Prostate gland (tissue), 2 donors: Measurements from ENCODE around the gene EIF1. TPM values are rescaled to one million over a fixed set of nuclear protein-coding genes. Genes with fewer than 3 reads are reported as not detected.
"Not testable (repeated sequence)": the region's sequence is repeated elsewhere in the genome, so short reads cannot be mapped to it uniquely, and the experiment has no call there.

Experiments used
- DNase-seq: peaks from one replicate; pipeline ENCODE4 v3.0.0-alpha.2; 2019; ENCODE audit warnings: low spot score
- H3K27ac ChIP-seq, 2 donors: fragments of 200-600 bp; sonication (generic); 2 replicates each; pipeline ENCODE4 v1.5.1; 2017 to 2019
- H3K27me3 ChIP-seq: fragments of 200-600 bp; sonication (generic); replicated peaks from 2 replicates; pipeline ENCODE4 v1.5.1; 2019; ENCODE audit not compliant: insufficient read depth
- H3K36me3 ChIP-seq, 2 donors: fragments of 200-600 bp; sonication (generic); 1 replicate in 1 of 2; 2 replicates in 1 of 2; pipeline versions ENCODE4 v1.5.1 to v1.8.1; 2017 to 2019
- H3K4me1 ChIP-seq: fragments of 200-600 bp; sonication (generic); replicated peaks from 2 replicates; pipeline ENCODE4 v1.5.1; 2019
- H3K4me3 ChIP-seq, 2 donors: fragments of 200-600 bp; sonication (generic); 2 replicates each; pipeline ENCODE4 v1.5.1; 2017 to 2019
- H3K9me3 ChIP-seq: fragments of 200-600 bp; sonication (generic); 2 replicates; pipeline ENCODE4 v1.5.1; 2017
- POLR2A ChIP-seq: fragments of 450-650 bp; IDR thresholded peaks from one replicate; pipeline ENCODE4 v1.6.1; 2016; ENCODE audit warnings: antibody characterized with exemption, mild to moderate bottlenecking
- POLR2AphosphoS5 ChIP-seq: sonication (generic); formaldehyde crosslinking; IDR thresholded peaks from one replicate; pipeline ENCODE4 v1.6.1; 2017; ENCODE audit warnings: antibody characterized with exemption
- WGBS: methylation state at CpG from one replicate; pipeline ENCODE4 v1.1.5; 2018; 5-methylcytosine and 5-hydroxymethylcytosine counted together
- intact Hi-C: fragments of 100-400 bp; cut with DNase I; formaldehyde crosslinking; loops from one replicate; pipeline ENCODE4 v1.14.2; 2022
- total RNA-seq, 2 donors: library from RNA; depleted of rRNA; stranded (reverse); fragments of >200 nt; gene quantifications; one replicate each; pipeline ENCODE4 v1.1.0, GENCODE V29; 2016
- TF ChIP-seq, protein P1 (sequence below), 4 experiments: fragments of 200-600 bp in 2 of 4; fragments of 450-650 bp in 2 of 4; sonication (generic) in 2 of 4; IDR thresholded peaks; 1 replicate in 3 of 4; 2 replicates in 1 of 4; pipeline ENCODE4 v1.5.1; 2016 to 2019; ENCODE audit warnings: antibody characterized with exemption in 4 of 4, mild to moderate bottlenecking in 2 of 4, moderate library complexity in 2 of 4

The EIF1 gene
- total RNA-seq, result 100 to 1,000 TPM; 136 to 320 TPM

DNA sequence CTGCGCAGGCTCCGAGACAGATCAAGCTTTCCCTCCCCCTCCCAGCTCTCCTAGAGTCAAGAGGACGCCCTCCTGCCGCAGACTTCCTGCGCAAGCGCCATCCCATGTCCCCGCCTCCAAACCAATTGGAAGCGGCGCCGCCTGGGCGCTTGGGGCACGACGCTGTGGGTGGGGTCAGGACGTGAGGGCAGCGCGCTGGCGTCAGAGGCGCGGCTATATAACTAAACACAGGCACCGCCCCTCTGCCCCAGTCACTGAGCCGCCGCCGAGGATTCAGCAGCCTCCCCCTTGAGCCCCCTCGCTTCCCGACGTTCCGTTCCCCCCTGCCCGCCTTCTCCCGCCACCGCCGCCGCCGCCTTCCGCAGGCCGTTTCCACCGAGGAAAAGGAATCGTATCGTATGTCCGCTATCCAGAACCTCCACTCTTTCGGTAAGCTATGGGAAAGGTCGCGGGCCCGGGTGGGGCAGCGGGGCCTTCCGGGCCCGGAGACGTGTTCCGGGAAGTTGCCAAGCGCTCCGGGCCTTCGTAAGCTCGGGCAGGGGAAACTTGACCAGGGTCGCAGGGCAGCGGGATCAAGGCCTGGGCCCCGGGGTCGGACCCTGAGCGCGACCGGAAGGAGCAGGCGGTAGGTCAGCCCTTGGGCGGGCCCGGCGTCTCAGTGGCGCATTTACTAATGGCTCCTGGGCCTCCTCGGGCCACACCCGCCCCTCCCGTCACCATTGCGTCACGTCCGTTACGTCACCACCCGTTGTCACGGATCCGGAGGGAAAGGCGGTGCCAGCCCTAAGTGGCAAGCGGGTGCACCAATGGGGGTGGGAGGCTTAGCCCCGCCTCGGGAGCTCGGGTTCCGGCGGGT, at the start of gene EIF1:
TSS of gene EIF1 (plus strand) at position 245 of the 856 bp plus-strand sequence. CDS start at position 399, 154 bp downstream.
- Histone ChIP-seq H3K4me3 (peak within 1 kb of the TSS; percentile 89 to 91), H3K4me1 (no peaks in the 10 kb centered on the region), H3K27me3 (no peaks in the 10 kb centered on the region), H3K27ac (peak within 1 kb of the TSS; percentile 100), H3K36me3 (peaks cover 20 to 33% of the 10 kb centered on the region in 2 donors), H3K9me3 (no peaks in the 10 kb centered on the region)
- DNase-seq, result peak; percentile 100
- TF ChIP-seq, protein P1, sequence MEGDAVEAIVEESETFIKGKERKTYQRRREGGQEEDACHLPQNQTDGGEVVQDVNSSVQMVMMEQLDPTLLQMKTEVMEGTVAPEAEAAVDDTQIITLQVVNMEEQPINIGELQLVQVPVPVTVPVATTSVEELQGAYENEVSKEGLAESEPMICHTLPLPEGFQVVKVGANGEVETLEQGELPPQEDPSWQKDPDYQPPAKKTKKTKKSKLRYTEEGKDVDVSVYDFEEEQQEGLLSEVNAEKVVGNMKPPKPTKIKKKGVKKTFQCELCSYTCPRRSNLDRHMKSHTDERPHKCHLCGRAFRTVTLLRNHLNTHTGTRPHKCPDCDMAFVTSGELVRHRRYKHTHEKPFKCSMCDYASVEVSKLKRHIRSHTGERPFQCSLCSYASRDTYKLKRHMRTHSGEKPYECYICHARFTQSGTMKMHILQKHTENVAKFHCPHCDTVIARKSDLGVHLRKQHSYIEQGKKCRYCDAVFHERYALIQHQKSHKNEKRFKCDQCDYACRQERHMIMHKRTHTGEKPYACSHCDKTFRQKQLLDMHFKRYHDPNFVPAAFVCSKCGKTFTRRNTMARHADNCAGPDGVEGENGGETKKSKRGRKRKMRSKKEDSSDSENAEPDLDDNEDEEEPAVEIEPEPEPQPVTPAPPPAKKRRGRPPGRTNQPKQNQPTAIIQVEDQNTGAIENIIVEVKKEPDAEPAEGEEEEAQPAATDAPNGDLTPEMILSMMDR (IDR thresholded peaks at IDR 0.05), result peak in 2 of 4 experiments; percentile 5 to 26
- peak; percentile 100 for TF ChIP-seq POLR2AphosphoS5
- TF ChIP-seq POLR2A, result peak; percentile 91
- intact Hi-C loops, result no loop called here
- WGBS, result 0% methylated on average over 67 of the region's 81 CpGs

DNA sequence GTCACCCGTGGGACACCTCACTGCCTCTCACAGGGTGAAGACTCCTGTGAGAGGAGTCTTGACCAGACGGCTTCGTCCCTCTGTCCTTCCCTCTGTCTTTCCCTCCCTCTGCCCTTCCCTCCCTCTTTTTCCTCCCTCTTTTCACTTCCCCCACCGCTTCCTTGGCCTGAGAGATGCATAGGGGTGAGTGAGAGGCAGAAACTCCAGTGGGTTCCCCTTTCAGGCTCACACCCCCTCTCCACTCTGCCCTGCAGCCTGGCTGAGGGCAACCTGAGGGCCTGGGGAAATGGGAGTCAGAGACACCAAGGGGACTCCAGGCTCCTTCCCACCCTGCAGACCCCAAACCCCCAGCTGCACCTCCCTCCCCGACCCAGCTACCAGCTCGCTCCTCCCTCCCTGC, 49.7 kb upstream of the EIF1 start:
- 84% methylated on average over 6 of the region's 6 CpGs for WGBS
- H3K9me3 ChIP-seq, result no peaks in the 10 kb centered on the region

DNA sequence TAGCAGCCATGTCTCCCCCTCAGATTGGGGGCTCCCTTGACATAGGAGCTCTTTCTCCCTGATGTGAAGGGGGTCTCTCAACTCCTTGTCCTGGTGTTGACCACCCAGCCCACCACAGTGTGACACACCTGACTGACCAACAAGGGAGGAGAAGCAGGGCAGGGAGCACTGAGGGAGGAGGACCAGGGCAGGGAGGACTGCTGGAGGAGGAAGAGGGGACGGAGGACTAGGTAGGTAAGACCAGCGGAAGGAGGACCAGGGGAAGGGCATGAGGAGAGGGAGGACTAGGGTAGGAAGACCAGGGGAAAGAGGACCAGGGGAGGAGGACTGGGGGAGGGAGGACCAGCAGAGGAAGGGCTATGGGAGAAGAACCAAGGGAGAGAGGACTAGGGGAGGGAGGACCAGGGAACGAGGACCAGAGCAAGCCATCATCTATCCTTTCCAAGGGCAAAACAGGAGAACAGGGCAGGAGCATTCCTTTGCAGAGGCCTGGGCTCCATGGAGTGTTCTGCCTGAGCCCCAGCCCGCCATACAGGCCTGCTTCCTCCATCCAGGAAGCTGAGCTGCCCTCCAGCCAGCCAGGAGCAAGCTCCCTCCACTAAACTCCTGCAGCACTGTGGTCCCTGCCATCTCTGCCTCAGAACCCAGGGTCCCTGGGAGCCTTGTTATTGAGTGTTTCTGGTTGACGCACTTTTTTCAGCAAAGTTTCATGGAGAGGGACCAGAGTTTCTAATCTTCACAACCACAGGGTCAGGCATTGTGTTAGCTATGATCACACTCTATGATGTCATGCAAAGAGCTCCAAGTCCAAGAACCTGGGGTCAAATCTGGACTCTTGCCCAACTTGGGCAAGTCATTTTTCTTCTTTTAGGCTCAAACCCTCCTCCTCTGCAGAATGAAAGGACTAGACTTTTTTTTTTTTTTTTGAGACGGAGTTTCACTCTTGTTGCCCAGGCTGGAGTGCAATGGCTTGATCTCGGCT, 48.9 kb upstream of the EIF1 start:
- no peaks in the 10 kb centered on the region for H3K36me3 ChIP-seq
- no peaks in the 10 kb centered on the region for H3K27me3 ChIP-seq
- no peak overlapping the region for H3K4me3 ChIP-seq
- H3K27ac ChIP-seq, result no peak overlapping the region
- 96% methylated on average over 7 of the region's 7 CpGs for WGBS
- H3K4me1 ChIP-seq, result no peaks in the 10 kb centered on the region
- intact Hi-C loops, result no loop called here
- no peaks in the 10 kb centered on the region for H3K9me3 ChIP-seq
- no peak for TF ChIP-seq POLR2AphosphoS5
- no peak for TF ChIP-seq POLR2A
- TF ChIP-seq, protein P1 (IDR thresholded peaks at IDR 0.05), result no peak
- DNase-seq, result no peak

More for the DNA sequence above, 49.7 kb upstream of the EIF1 start:
- Histone ChIP-seq H3K4me1 (no peaks in the 10 kb centered on the region), H3K27ac (no peak overlapping the region), H3K36me3 (no peaks in the 10 kb centered on the region), H3K4me3 (no peak overlapping the region), H3K27me3 (no peaks in the 10 kb centered on the region)
- DNase-seq, result no peak
- no peak for TF ChIP-seq POLR2AphosphoS5
- TF ChIP-seq, protein P1 (IDR thresholded peaks at IDR 0.05), result no peak
- no peak for TF ChIP-seq POLR2A
- intact Hi-C loops, result no loop called here

DNA sequence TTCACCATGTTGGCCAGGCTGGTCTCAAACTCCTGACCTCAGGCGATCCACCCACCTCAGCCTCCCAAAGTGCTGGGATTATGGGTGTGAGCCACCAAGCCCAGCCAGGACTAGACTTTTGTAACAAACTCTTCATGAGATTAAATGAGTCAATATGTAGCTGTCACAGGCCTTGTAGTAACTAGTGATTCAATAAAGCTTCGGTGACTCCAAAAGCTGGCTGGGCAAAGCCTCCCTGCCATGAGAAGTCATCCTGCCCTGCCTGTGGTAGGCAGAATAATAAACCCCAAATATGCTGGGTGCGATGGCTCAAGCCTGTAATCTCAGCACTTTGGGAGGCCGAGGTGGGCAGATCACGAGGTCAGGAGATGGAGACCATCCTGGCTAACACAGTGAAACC, 48.1 kb upstream of the EIF1 start:
- DNase-seq, H3K4me1 ChIP-seq, H3K9me3 ChIP-seq, H3K27me3 ChIP-seq, intact Hi-C loops, H3K36me3 ChIP-seq, H3K27ac ChIP-seq, H3K4me3 ChIP-seq: not testable (repeated sequence)
- WGBS, result 99% methylated on average over 5 of the region's 5 CpGs
